Parathyroid adenoma (tissue), 2 donors: ENCODE results near the gene EVPL.
"Not testable (repeated sequence)": the region's sequence is repeated elsewhere in the genome, so short reads cannot be mapped to it uniquely, and the experiment has no call there.

Experiments
- H2AFZ ChIP-seq: fragments of 300-600 bp; sonication (generic); one replicate; pipeline ENCODE4 v1.7.0; 2017; ENCODE audit warnings: antibody characterized with exemption, mild to moderate bottlenecking
- H3K27ac ChIP-seq: fragments of 300-600 bp; sonication (generic); one replicate; pipeline ENCODE4 v1.7.0; 2017
- H3K27me3 ChIP-seq: fragments of 300-600 bp; sonication (generic); one replicate; pipeline ENCODE4 v1.7.0; 2017; ENCODE audit warnings: low read length; ENCODE audit not compliant: control insufficient read depth, insufficient read depth
- H3K36me3 ChIP-seq: fragments of 300-600 bp; sonication (generic); one replicate; pipeline ENCODE4 v1.7.0; 2017; ENCODE audit warnings: low read length; ENCODE audit not compliant: control insufficient read depth, insufficient read depth
- H3K4me1 ChIP-seq: fragments of 300-600 bp; sonication (generic); one replicate; pipeline ENCODE4 v1.7.0; 2017; ENCODE audit warnings: control low read depth
- H3K4me2 ChIP-seq: fragments of 300-600 bp; sonication (generic); one replicate; pipeline ENCODE4 v1.7.0; 2017; ENCODE audit warnings: low read length
- H3K4me3 ChIP-seq: fragments of 300-600 bp; sonication (generic); one replicate; pipeline ENCODE4 v1.7.0; 2017; ENCODE audit warnings: low read depth, low read length
- H3K79me2 ChIP-seq: fragments of 300-600 bp; sonication (generic); one replicate; pipeline ENCODE4 v1.7.0; 2017; ENCODE audit warnings: control low read depth
- H3K9ac ChIP-seq: fragments of 300-600 bp; sonication (generic); one replicate; pipeline ENCODE4 v1.7.0; 2017; ENCODE audit warnings: mild to moderate bottlenecking
- H3K9me3 ChIP-seq: fragments of 300-600 bp; sonication (generic); one replicate; pipeline ENCODE4 v1.7.0; 2017; ENCODE audit warnings: low read length; ENCODE audit not compliant: control insufficient read depth
- TF ChIP-seq, protein P1 (sequence below): fragments of 300-600 bp; sonication (generic); IDR thresholded peaks from one replicate; pipeline ENCODE4 v1.7.0; 2017; ENCODE audit warnings: antibody characterized with exemption, mild to moderate bottlenecking
- donor health status: primary hyperparathyroidism.

Gene EVPL

DNA sequence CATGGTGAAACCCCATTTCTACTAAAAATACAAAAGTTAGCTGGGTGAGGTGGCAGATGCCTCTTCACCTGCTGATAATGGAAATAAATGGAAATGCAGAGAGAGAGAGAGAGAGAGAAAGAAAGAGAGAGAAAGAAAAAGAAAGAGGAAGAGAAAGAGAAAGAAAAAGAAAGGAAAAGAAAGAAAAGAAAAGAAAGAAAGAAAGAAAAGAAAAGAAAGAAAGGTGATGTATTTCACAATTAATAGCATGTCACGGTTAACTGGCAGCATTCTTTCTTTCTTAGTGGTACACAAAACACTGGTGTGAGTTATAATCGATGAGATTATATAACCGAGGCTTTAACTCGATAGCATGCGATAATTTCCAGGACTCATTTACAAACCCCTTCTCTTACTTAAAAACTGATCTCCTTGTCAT is 51.3 kb downstream of the EVPL start:
- Histone ChIP-seq H3K4me2 (peak overlapping the region; percentile 49), H3K36me3 (no peaks in the 10 kb centered on the region), H3K9me3 (no peaks in the 10 kb centered on the region), H3K27me3 (no peaks in the 10 kb centered on the region), H3K27ac (no peak overlapping the region), H3K9ac (no peak overlapping the region), H3K79me2 (peaks cover 13% of the 10 kb centered on the region), H3K4me3 (peak overlapping the region; percentile 14), H3K4me1 (peaks cover 6% of the 10 kb centered on the region), H2AFZ (no peak overlapping the region)
- TF ChIP-seq, protein P1, sequence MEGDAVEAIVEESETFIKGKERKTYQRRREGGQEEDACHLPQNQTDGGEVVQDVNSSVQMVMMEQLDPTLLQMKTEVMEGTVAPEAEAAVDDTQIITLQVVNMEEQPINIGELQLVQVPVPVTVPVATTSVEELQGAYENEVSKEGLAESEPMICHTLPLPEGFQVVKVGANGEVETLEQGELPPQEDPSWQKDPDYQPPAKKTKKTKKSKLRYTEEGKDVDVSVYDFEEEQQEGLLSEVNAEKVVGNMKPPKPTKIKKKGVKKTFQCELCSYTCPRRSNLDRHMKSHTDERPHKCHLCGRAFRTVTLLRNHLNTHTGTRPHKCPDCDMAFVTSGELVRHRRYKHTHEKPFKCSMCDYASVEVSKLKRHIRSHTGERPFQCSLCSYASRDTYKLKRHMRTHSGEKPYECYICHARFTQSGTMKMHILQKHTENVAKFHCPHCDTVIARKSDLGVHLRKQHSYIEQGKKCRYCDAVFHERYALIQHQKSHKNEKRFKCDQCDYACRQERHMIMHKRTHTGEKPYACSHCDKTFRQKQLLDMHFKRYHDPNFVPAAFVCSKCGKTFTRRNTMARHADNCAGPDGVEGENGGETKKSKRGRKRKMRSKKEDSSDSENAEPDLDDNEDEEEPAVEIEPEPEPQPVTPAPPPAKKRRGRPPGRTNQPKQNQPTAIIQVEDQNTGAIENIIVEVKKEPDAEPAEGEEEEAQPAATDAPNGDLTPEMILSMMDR, result no peak

DNA sequence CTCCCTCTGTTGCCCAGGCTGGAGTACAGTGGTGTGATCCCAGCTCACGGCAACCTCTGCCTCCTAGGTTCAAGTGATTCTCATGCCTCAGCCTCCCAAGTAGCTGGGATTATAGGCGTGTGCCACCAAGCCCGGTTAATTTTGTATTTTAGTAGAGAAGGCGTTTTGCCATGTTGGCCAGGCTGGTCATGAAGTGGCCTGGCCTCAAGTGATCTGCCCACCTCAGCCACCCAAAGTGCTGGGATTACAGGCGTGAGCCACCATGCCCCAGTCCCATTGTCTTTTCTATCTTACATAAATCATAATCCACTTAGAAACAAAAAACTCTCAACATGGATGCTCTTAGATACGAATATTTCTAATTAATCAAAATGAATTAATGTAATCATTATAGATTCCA is 51.9 kb downstream of the EVPL start:
- not testable (repeated sequence) for H3K36me3 ChIP-seq, H3K9ac ChIP-seq, H3K4me3 ChIP-seq, H3K4me2 ChIP-seq, H3K9me3 ChIP-seq, H3K4me1 ChIP-seq, H3K27ac ChIP-seq, H3K27me3 ChIP-seq, H2AFZ ChIP-seq
- H3K79me2 ChIP-seq, result peaks cover 13% of the 10 kb centered on the region

DNA sequence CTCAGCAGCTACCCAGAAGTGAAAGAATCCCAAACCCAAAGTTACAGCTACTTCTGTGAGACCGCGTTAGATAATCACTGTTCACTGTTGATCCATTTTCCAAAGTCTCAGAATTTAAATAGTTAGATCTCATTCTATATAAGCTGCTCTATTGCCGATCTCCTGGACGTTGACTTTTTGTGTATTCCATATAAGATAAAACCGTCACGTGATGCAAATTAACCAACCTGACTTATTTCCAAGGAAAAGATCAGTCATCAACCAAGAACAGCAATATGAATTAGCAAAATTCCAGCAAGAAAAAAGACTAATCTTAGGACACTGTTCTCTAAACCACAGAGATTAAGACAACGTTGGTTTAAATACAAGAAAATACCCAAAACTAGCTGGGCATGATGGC is 56.5 kb downstream of the EVPL start:
- Histone ChIP-seq H3K4me2 (no peak overlapping the region), H3K4me3 (no peak overlapping the region), H2AFZ (no peak overlapping the region), H3K79me2 (peaks cover 19% of the 10 kb centered on the region), H3K4me1 (no peaks in the 10 kb centered on the region), H3K9me3 (no peaks in the 10 kb centered on the region), H3K27me3 (no peaks in the 10 kb centered on the region), H3K36me3 (no peaks in the 10 kb centered on the region), H3K27ac (no peak overlapping the region), H3K9ac (no peak overlapping the region)
- TF ChIP-seq, protein P1, result no peak

DNA sequence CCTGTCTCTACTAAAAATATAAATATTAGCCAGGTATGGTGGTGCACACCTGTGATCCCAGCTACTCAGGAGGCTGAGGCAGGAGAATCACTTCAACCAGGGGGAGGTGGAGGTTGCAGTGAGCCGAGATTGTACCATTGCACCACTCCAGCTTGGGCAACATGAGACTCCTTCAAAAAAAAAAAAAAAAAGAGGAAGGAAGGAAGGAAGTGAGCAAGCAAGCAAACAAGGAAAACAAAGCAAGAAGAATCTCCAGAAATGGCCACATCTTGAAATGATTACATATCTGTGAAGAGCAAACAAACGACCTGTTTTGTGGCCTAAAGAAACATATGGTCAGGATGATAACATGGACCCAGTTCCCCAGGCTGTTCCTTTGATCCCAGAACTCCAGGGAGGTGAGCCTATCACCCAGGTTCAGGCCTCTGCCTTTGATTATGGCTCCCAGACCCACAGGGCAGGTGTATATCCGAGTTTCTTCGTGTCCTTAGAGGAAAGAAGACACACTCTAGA is 57.0 kb downstream of the EVPL start:
- Histone ChIP-seq H3K79me2 (peaks cover 17% of the 10 kb centered on the region), H3K4me1 (no peaks in the 10 kb centered on the region), H3K27me3 (no peaks in the 10 kb centered on the region), H3K36me3 (no peaks in the 10 kb centered on the region), H2AFZ (no peak overlapping the region), H3K4me2 (no peak overlapping the region), H3K4me3 (no peak overlapping the region), H3K9me3 (no peaks in the 10 kb centered on the region), H3K9ac (no peak overlapping the region), H3K27ac (no peak overlapping the region)
- TF ChIP-seq, protein P1, result no peak

DNA sequence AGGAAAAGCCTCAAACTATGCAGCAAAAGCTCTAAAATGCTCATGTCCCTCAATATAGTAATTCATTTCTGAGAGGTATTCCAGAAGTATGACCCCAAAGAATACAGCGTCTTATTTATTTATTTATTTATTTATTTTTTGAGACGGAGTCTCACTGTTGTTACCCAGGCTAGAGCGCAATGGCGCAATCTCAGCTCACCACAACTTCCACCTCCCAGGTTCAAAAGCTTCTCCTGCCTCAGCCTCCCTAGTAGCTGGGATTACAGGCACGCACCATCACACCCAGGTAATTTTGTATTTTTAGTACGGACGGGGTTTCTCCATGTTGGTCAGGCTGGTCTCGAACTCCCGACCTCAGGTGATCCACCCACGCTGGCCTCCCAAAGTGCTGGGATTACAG is 58.1 kb downstream of the EVPL start:
- H3K9ac ChIP-seq, H3K4me2 ChIP-seq, H3K36me3 ChIP-seq, H3K27me3 ChIP-seq, H3K27ac ChIP-seq, H3K4me1 ChIP-seq, H3K9me3 ChIP-seq, H2AFZ ChIP-seq, H3K4me3 ChIP-seq: not testable (repeated sequence)
- peaks cover 20% of the 10 kb centered on the region for H3K79me2 ChIP-seq

DNA sequence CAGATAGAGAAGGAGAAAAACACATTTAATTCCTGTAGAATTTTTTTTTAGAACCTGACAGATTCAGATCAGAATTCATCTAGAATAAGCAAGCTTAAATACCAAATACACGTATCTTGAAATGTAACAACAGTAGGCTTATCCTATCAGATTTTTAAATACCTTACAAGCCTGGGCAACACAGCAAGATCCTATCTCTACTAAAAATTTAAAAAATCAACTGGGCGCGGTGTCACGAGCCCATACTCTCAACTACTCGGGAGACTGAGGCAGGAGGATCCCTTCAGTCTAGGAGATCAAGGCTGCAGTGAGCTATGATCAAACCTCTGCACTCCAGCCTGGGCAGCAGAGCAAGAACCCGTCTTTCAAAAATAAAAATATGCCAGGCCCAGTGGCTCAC is 61.6 kb downstream of the EVPL start:
- Histone ChIP-seq H3K27me3 (no peaks in the 10 kb centered on the region), H3K4me3 (no peak overlapping the region), H2AFZ (no peak overlapping the region), H3K9me3 (no peaks in the 10 kb centered on the region), H3K4me1 (no peaks in the 10 kb centered on the region), H3K79me2 (peaks cover 40% of the 10 kb centered on the region), H3K9ac (no peak overlapping the region), H3K4me2 (no peak overlapping the region), H3K36me3 (no peaks in the 10 kb centered on the region), H3K27ac (no peak overlapping the region)
- TF ChIP-seq, protein P1, result no peak
